H9 (cell line): ENCODE measurements around the gene ARHGAP12. TPM values are rescaled to one million over a fixed set of nuclear protein-coding genes. Genes with fewer than 3 reads are reported as not detected.

Experiments used
- DNase-seq: peaks from one replicate; pipeline ENCODE4 v3.0.0-alpha.2; 2017
- H2AFZ ChIP-seq: one replicate; pipeline ENCODE4 v1.6.1; 2013; ENCODE audit warnings: mild to moderate bottlenecking, low read length, control low read depth, moderate library complexity
- H2AK5ac ChIP-seq: 2 replicates; pipeline ENCODE4 v1.6.1; 2013; ENCODE audit warnings: low read length, control low read depth, mixed read lengths; ENCODE audit not compliant: insufficient read length
- H2BK120ac ChIP-seq: one replicate; pipeline ENCODE4 v1.6.1; 2013; ENCODE audit warnings: low read depth, mild to moderate bottlenecking, low read length, control low read depth, inconsistent platforms; ENCODE audit not compliant: poor library complexity, severe bottlenecking
- H2BK12ac ChIP-seq: 2 replicates; pipeline ENCODE4 v1.6.1; 2013; ENCODE audit warnings: low read length, control low read depth, mixed read lengths, low read depth; ENCODE audit not compliant: insufficient read length
- H2BK15ac ChIP-seq: 2 replicates; pipeline ENCODE4 v1.6.1; 2013; ENCODE audit warnings: low read depth, low read length, control low read depth
- H2BK20ac ChIP-seq: one replicate; pipeline ENCODE4 v1.6.1; 2013; ENCODE audit warnings: low read depth, mild to moderate bottlenecking, low read length, control low read depth, inconsistent platforms; ENCODE audit not compliant: poor library complexity, severe bottlenecking
- H2BK5ac ChIP-seq: 2 replicates; pipeline ENCODE4 v1.6.1; 2013; ENCODE audit warnings: low read length, control low read depth, mixed read lengths; ENCODE audit not compliant: insufficient read length
- H3K14ac ChIP-seq: 2 replicates; pipeline ENCODE4 v1.6.1; 2013; ENCODE audit warnings: low read length, control low read depth; ENCODE audit not compliant: insufficient read depth
- H3K18ac ChIP-seq: 2 replicates; pipeline ENCODE4 v1.6.1; 2013; ENCODE audit warnings: low read depth, mild to moderate bottlenecking, mixed read lengths, low read length, control low read depth; ENCODE audit not compliant: insufficient read length
- H3K23ac ChIP-seq: 2 replicates; pipeline ENCODE4 v1.6.1; 2013; ENCODE audit warnings: low read length, control low read depth, mixed read lengths, low read depth; ENCODE audit not compliant: insufficient read length
- H3K23me2 ChIP-seq: 2 replicates; pipeline ENCODE4 v1.6.1; 2013; ENCODE audit warnings: low read depth, mild to moderate bottlenecking, mixed read lengths, low read length, control low read depth; ENCODE audit not compliant: insufficient read length, poor library complexity, severe bottlenecking
- H3K27ac ChIP-seq: 2 replicates; pipeline ENCODE4 v1.5.1; 2013; ENCODE audit warnings: low read length, control low read depth, mixed read lengths, low read depth; ENCODE audit not compliant: insufficient read length
- H3K27me3 ChIP-seq: 2 replicates; pipeline ENCODE4 v1.6.1; 2013; ENCODE audit warnings: low read length, control low read depth, inconsistent platforms; ENCODE audit not compliant: insufficient read depth
- H3K4ac ChIP-seq: 2 replicates; pipeline ENCODE4 v1.6.1; 2013; ENCODE audit warnings: low read depth, mild to moderate bottlenecking, control low read depth, inconsistent platforms, low read length, moderate library complexity
- H3K4me1 ChIP-seq: 2 replicates; pipeline ENCODE4 v1.6.1; 2013; ENCODE audit warnings: low read length, control low read depth, inconsistent platforms; ENCODE audit not compliant: insufficient read depth
- H3K4me2 ChIP-seq: 2 replicates; pipeline ENCODE4 v1.6.1; 2013; ENCODE audit warnings: low read length, control low read depth, mixed read lengths; ENCODE audit not compliant: insufficient read length, insufficient read depth
- H3K56ac ChIP-seq: 2 replicates; pipeline ENCODE4 v1.6.1; 2013; ENCODE audit warnings: low read depth, mild to moderate bottlenecking, mixed read lengths, low read length, control low read depth; ENCODE audit not compliant: insufficient read length
- H3K79me1 ChIP-seq: 2 replicates; pipeline ENCODE4 v1.6.1; 2013; ENCODE audit warnings: low read depth, mild to moderate bottlenecking, moderate library complexity, low read length, control low read depth, inconsistent platforms; ENCODE audit not compliant: insufficient read depth, poor library complexity, severe bottlenecking
- H3K79me2 ChIP-seq: 2 replicates; pipeline ENCODE4 v1.6.1; 2013; ENCODE audit warnings: low read length, control low read depth, inconsistent platforms; ENCODE audit not compliant: insufficient read depth
- H3K9ac ChIP-seq: 2 replicates; pipeline ENCODE4 v1.6.1; 2013; ENCODE audit warnings: low read length, control low read depth, mixed read lengths; ENCODE audit not compliant: insufficient read length; ENCODE audit errors: extremely low read depth
- H3K9me3 ChIP-seq: one replicate; pipeline ENCODE4 v1.6.1; 2013; ENCODE audit warnings: low read depth, low read length, inconsistent platforms; ENCODE audit not compliant: control insufficient read depth
- H3T11ph ChIP-seq: one replicate; pipeline ENCODE4 v1.6.1; 2013; ENCODE audit warnings: mild to moderate bottlenecking, low read length, control low read depth, inconsistent platforms
- H4K20me1 ChIP-seq: one replicate; pipeline ENCODE4 v1.6.1; 2013; ENCODE audit not compliant: control insufficient read depth, insufficient read length, insufficient read depth
- H4K5ac ChIP-seq: 2 replicates; pipeline ENCODE4 v1.6.1; 2013; ENCODE audit warnings: low read depth, mild to moderate bottlenecking, mixed read lengths, low read length, control low read depth; ENCODE audit not compliant: insufficient read length
- H4K8ac ChIP-seq: replicated peaks from 2 replicates; pipeline ENCODE4 v1.6.1; 2013; ENCODE audit warnings: low read length, control low read depth, mixed read lengths, low read depth; ENCODE audit not compliant: insufficient read length
- H4K91ac ChIP-seq: 2 replicates; pipeline ENCODE4 v1.6.1; 2013; ENCODE audit warnings: low read depth, mild to moderate bottlenecking, moderate library complexity, mixed read lengths, low read length, control low read depth; ENCODE audit not compliant: insufficient read length
- H3K27ac Mint-ChIP-seq, 3 experiments: 2 replicates in 2 of 3; 3 replicates in 1 of 3; pipeline ENCODE4 v1.8.0; 2020 to 2021; ENCODE audit warnings: mixed read lengths in 3 of 3, mild to moderate bottlenecking in 1 of 3, moderate library complexity in 1 of 3
- H3K27me3 Mint-ChIP-seq: 2 replicates; pipeline ENCODE4 v1.8.0; 2021; ENCODE audit warnings: low read depth, mild to moderate bottlenecking, moderate library complexity, mixed read lengths
- H3K36me3 Mint-ChIP-seq, 3 experiments: 2 replicates in 2 of 3; 3 replicates in 1 of 3; pipeline ENCODE4 v1.8.0; 2020 to 2021; ENCODE audit warnings: low read depth in 3 of 3, mixed read lengths in 3 of 3; ENCODE audit not compliant: insufficient read depth in 1 of 3
- H3K4me1 Mint-ChIP-seq, 2 experiments: 2 replicates each; pipeline ENCODE4 v1.8.0; 2020; ENCODE audit warnings: mixed read lengths in 2 of 2
- H3K4me3 Mint-ChIP-seq, 2 experiments: 2 replicates in 1 of 2; 3 replicates in 1 of 2; pipeline ENCODE4 v1.8.0; 2020 to 2021; ENCODE audit warnings: mild to moderate bottlenecking in 2 of 2, mixed read lengths in 2 of 2, moderate library complexity in 1 of 2
- H3K9me3 Mint-ChIP-seq, 2 experiments: 2 replicates in 1 of 2; 3 replicates in 1 of 2; pipeline ENCODE4 v1.8.0; 2020; ENCODE audit warnings: mild to moderate bottlenecking in 2 of 2, mixed read lengths in 2 of 2, moderate library complexity in 1 of 2
- WGBS: extraction: QIAGEN DNeasy Blood & Tissue Kit; methylation state at CpG from one replicate; pipeline ENCODE4 v1.1.7; 2013; ENCODE audit warnings: missing lambda C conversion rate, low lambda C conversion rate, mixed read lengths; ENCODE audit not compliant: insufficient read length; ENCODE audit errors: extremely low coverage; 5-methylcytosine and 5-hydroxymethylcytosine counted together
- total RNA-seq: library from RNA; stranded (reverse); gene quantifications from 2 replicates; pipeline ENCODE4 v1.2.1, GENCODE V29; 2021
- TF ChIP-seq, protein P1 (sequence below): fragments of 200-600 bp; sonication (generic); conservative IDR thresholded peaks from 3 replicates; pipeline ENCODE4 v1.8.0; 2021; ENCODE audit warnings: antibody characterized with exemption, mild to moderate bottlenecking

The ARHGAP12 gene
- total RNA-seq, 1 experiment from 2014 or later = 34.3 TPM

DNA sequence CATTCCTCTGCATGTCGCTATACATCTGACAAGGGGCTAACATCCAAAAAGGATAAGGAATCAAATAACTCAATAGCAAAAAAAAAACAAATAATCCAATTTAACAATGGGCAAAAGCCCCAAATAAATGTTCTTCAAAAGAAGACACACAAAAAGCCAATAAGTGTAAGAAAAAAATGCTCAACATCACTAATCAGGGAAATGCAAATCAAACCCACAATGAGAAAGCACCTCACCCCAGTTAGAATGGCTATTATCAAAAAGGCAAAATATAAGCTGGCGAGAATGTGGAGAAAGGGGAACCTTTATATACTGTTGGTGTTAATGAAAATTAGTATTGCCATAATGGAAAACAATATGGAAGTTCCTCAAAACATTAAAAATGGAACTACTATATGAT, 14.3 kb downstream of the ARHGAP12 start:
- Mint-ChIP-seq H3K4me3 (no peak overlapping the region), H3K27me3 (no peaks in the 10 kb centered on the region), H3K4me1 (peaks cover 22 to 29% of the 10 kb centered on the region in 2 experiments), H3K27ac (no peak overlapping the region), H3K9me3 (no peaks in the 10 kb centered on the region), H3K36me3 (peaks cover 0 to 3% (median 2%) of the 10 kb centered on the region in 3 experiments; a peak in 2 of 7 replicates)
- Histone ChIP-seq H3K79me2 (peaks cover 36% of the 10 kb centered on the region; the same call in 1 of the 2 replicates), H3K4ac (no peak overlapping the region), H4K5ac (no peak overlapping the region), H2BK12ac (no peak overlapping the region), H2BK15ac (no peak overlapping the region), H3K9me3 (no peaks in the 10 kb centered on the region), H3K27ac (no peak overlapping the region), H3K18ac (no peak overlapping the region), H2AFZ (no peak overlapping the region), H2BK120ac (no peak overlapping the region), H3K9ac (no peak overlapping the region), H3K14ac (no peak overlapping the region), H3K79me1 (peaks cover 7% of the 10 kb centered on the region), H4K91ac (no peak overlapping the region), H3K23ac (no peak overlapping the region), H3K56ac (no peak overlapping the region), H3K23me2 (no peaks in the 10 kb centered on the region), H3K4me1 (peaks cover 2% of the 10 kb centered on the region; the same call in 1 of the 2 replicates), H2AK5ac (no peak overlapping the region), H4K20me1 (no peaks in the 10 kb centered on the region), H3T11ph (no peak overlapping the region), H2BK5ac (no peak overlapping the region), H3K27me3 (no peaks in the 10 kb centered on the region), H2BK20ac (no peak overlapping the region), H4K8ac (no peak overlapping the region), H3K4me2 (no peak overlapping the region)
- no CpG with 5 or more reads among the region's 2 CpGs for WGBS
- TF ChIP-seq, protein P1, sequence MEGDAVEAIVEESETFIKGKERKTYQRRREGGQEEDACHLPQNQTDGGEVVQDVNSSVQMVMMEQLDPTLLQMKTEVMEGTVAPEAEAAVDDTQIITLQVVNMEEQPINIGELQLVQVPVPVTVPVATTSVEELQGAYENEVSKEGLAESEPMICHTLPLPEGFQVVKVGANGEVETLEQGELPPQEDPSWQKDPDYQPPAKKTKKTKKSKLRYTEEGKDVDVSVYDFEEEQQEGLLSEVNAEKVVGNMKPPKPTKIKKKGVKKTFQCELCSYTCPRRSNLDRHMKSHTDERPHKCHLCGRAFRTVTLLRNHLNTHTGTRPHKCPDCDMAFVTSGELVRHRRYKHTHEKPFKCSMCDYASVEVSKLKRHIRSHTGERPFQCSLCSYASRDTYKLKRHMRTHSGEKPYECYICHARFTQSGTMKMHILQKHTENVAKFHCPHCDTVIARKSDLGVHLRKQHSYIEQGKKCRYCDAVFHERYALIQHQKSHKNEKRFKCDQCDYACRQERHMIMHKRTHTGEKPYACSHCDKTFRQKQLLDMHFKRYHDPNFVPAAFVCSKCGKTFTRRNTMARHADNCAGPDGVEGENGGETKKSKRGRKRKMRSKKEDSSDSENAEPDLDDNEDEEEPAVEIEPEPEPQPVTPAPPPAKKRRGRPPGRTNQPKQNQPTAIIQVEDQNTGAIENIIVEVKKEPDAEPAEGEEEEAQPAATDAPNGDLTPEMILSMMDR = no peak
- DNase-seq = no peak
